Erythroblast (primary cell): Measurements from ENCODE around the gene PDZD11.

Source experiments
- GATA1 ChIP-seq: IDR thresholded peaks from 2 replicates; pipeline ENCODE4 v1.6.1; 2011; ENCODE audit warnings: low read depth, mild to moderate bottlenecking, control low read depth, low read length, moderate library complexity
- POLR2A ChIP-seq: IDR thresholded peaks from 2 replicates; pipeline ENCODE4 v1.6.1; 2011; ENCODE audit warnings: mild to moderate bottlenecking, low read length

- TF ChIP-seq POLR2A, result no peak
- TF ChIP-seq GATA1, result no peak
Measured at GRCh38 chrX:70254063-70254400, 35.7 kb downstream of the PDZD11 start.
